Motor neuron (in vitro differentiated cells): ENCODE measurements around the gene PCDHB5. TPM values are rescaled to one million over a fixed set of nuclear protein-coding genes. Genes with fewer than 3 reads are reported as not detected.
A peak's percentile ranks its signal among the peaks of the same experiment; 100 is the strongest.
"Not testable (repeated sequence)": the region's sequence is repeated elsewhere in the genome, so short reads cannot be mapped to it uniquely, and the experiment has no call there.

Experiments
- ATAC-seq, 8 experiments: fragments of 200-7000 bp; cut with Tn5 transposase; replicated peaks in 6 of 8; 2 replicates each; pipeline ENCODE4 v1.8.0; 2021; ENCODE audit warnings: mild to moderate bottlenecking in 8 of 8, moderate library complexity in 8 of 8
- H3K27ac ChIP-seq, 2 donors: fragments of 250-450 bp; sonication (Bioruptor Pico); 2 replicates each; pipeline ENCODE4 v1.9.0; 2021; ENCODE audit warnings: antibody characterized with exemption in 2 of 2, mild to moderate bottlenecking in 2 of 2, moderate library complexity in 1 of 2
- H3K4me1 ChIP-seq, 2 donors: fragments of 250-450 bp; sonication (Bioruptor Pico); replicated peaks in 1 of 2; 2 replicates each; pipeline ENCODE4 v1.6.1; 2021; ENCODE audit warnings: antibody characterized with exemption in 2 of 2, mild to moderate bottlenecking in 2 of 2, moderate library complexity in 1 of 2
- H3K4me3 ChIP-seq, 5 donors: fragments of 250-450 bp; sonication (Bioruptor Pico); 2 replicates each; pipeline ENCODE4 v1.9.0; 2021; ENCODE audit warnings: antibody characterized with exemption in 5 of 5, mild to moderate bottlenecking in 5 of 5, moderate library complexity in 4 of 5
- WGBS, 10 experiments: fragments of 450-650 bp; shearing (Covaris generic); methylation state at CpG; one replicate each; pipeline ENCODE4 v1.0.0; 2022; 5-methylcytosine and 5-hydroxymethylcytosine counted together
- in situ Hi-C, 9 experiments: fragments of 400-800 bp; cut with MboI; loops; one replicate each; pipeline ENCODE4 v1.15.0; 2021; ENCODE audit warnings: low sequenced_read_pairs in 9 of 9, low pct_unique_long_range_greater_than_20kb in 2 of 9; ENCODE audit not compliant: unreplicated experiment in 9 of 9
- total RNA-seq, 8 experiments: library from RNA; unstranded; fragments of 300-600 nt; gene quantifications; 2 replicates each; pipeline versions ENCODE4 v1.2.3 to v1.2.4, GENCODE V29; 2022

The PCDHB5 gene
- total RNA-seq, 8 experiments from 2014 or later: 0.27 to 51.6 (median 8.5) TPM; not detected in 1

DNA sequence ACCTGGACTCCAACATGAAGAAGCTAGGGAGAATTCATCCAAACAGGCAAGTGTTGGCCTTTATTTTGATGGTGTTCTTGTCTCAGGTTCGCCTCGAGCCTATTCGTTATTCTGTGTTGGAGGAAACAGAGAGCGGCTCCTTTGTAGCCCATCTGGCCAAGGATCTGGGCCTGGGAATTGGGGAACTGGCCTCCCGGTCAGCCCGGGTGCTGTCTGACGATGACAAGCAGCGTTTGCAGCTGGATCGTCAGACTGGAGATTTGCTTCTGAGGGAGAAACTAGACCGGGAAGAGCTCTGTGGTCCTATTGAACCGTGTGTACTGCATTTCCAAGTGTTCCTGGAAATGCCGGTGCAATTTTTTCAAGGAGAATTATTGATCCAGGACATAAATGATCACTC lies 13.0 kb upstream of the PCDHB5 start:
- Histone ChIP-seq H3K4me1 (no peaks in the 10 kb centered on the region), H3K27ac (no peak overlapping the region), H3K4me3 (peak overlapping the region in 3 of 5 donors; percentile 16 to 22 (median 19))
- in situ Hi-C loops: no loop called here
- 0 to 100% (median 69%) methylated on average over 1 to 10 of the region's 12 CpGs; no CpG with 5 or more reads in 2 of the 10 experiments for WGBS, 10 experiments
- ATAC-seq: no peak

GRCh38 chr5:141123396-141124135 lies 11.4 kb upstream of the PCDHB5 start:
- H3K27ac ChIP-seq, ATAC-seq, H3K4me1 ChIP-seq, in situ Hi-C loops, H3K4me3 ChIP-seq: not testable (repeated sequence)
- no CpG with 5 or more reads among the region's 73 CpGs for WGBS, 10 experiments

DNA sequence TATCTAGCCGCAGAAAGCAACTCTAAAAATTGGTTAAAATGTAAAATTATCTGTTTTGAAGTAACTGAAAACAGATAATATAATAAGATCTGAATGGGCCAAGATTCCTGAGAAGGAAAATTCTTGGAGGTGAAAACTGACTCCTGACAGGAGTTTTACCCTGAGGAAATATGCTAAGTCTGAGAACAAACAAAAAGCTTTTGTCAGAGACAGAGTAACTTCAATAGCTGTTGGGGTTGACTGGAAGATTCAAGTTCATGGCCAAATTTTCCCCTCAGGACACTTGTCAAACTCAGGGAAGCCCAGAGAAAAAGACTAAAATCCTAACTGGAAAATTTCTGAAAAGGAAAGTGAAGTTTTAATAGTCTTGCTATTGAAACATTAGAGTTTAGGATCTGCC lies 7.7 kb upstream of the PCDHB5 start:
- no peak overlapping the region for H3K4me3 ChIP-seq
- no peaks in the 10 kb centered on the region for H3K4me1 ChIP-seq
- ATAC-seq: no peak
- in situ Hi-C loops: no loop called here
- H3K27ac ChIP-seq: no peak overlapping the region
- WGBS, 10 experiments: 0 to 100% (median 80%) methylated on average over 1 of the region's 1 CpG; no CpG with 5 or more reads in 3 of the 10 experiments

DNA sequence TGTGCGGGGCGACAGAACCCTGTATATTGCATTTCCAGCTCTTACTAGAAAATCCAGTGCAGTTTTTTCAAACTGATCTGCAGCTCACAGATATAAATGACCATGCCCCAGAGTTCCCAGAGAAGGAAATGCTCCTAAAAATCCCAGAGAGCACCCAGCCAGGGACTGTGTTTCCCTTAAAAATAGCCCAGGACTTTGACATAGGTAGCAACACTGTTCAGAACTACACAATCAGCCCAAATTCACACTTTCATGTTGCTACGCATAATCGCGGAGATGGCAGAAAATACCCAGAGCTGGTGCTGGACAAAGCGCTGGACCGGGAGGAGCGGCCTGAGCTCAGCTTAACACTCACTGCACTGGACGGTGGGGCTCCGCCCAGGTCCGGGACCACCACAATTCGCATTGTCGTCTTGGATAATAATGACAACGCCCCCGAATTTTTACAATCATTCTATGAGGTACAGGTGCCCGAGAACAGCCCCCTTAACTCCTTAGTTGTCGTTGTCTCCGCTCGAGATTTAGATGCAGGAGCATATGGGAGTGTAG lies 786 bp downstream of the PCDHB5 start:
- H3K27ac ChIP-seq: peak overlapping the region in 1 of 2 donors; percentile 80
- in situ Hi-C loops: no loop called here
- H3K4me1 ChIP-seq: no peaks in the 10 kb centered on the region
- ATAC-seq: peak in 1 of 8 experiments; percentile 70
- peak overlapping the region in 3 of 5 donors; percentile 33 to 66 (median 43) for H3K4me3 ChIP-seq
- 0 to 97% (median 47%) methylated on average over 1 to 14 of the region's 19 CpGs; no CpG with 5 or more reads in 1 of the 10 experiments for WGBS, 10 experiments

GRCh38 chr5:141137346-141137745 lies 2.3 kb downstream of the PCDHB5 start:
- H3K4me1 ChIP-seq, H3K4me3 ChIP-seq, H3K27ac ChIP-seq, in situ Hi-C loops, ATAC-seq: not testable (repeated sequence)
- 25 to 80% (median 31%) methylated on average over 1 to 4 of the region's 34 CpGs; no CpG with 5 or more reads in 7 of the 10 experiments for WGBS, 10 experiments

DNA sequence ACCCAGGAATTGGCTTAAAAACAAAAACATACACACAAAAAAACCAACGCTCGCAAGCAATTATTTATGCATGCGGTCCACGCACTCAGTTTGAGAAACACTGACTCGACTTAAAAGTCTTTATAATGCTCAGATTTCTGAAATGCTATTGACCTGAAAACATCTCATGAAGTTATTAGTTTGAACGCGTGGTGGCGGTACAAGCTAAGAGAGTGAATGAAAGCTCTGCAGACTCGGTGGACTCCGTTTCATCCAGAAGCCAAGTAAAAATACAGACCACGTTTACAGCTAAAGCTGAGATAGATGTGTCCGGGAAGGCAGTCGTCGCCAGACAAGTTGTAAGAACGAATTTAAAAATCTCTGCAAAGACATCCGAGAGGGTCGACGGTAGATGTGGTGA lies 14.8 kb downstream of the PCDHB5 start, which contains the start of gene PCDHB6:
TSS of gene PCDHB6 (plus strand) at position 246 of the 400 bp plus-strand sequence. CDS start 201 bp downstream, outside the sequence.
- H3K27ac ChIP-seq: no peak within 1 kb of the TSS
- peak in 4 of 8 experiments; percentile 45 to 94 (median 70) for ATAC-seq
- peak within 1 kb of the TSS in 3 of 5 donors; percentile 4 to 34 (median 21) for H3K4me3 ChIP-seq
- in situ Hi-C loops: loop anchor here in 1 of 9 experiments (25.0 kb wide), 1 partner anchor 112 kb away; no protein-coding TSS in a partner anchor
- H3K4me1 ChIP-seq: no peaks in the 10 kb centered on the region
- WGBS, 10 experiments: 0 to 88% (median 6%) methylated on average over 1 to 18 of the region's 18 CpGs

GRCh38 chr5:141150224-141150992 lies 15.4 kb downstream of the PCDHB5 start:
- WGBS, 10 experiments: 5 to 96% (median 29%) methylated on average over 2 to 24 of the region's 33 CpGs
- Histone ChIP-seq H3K27ac (no peak overlapping the region), H3K4me3 (peak overlapping the region in 3 of 5 donors; percentile 4 to 34 (median 21)), H3K4me1 (no peaks in the 10 kb centered on the region)
- in situ Hi-C loops: loop anchor here in 1 of 9 experiments (25.0 kb wide), 1 partner anchor 112 kb away; no protein-coding TSS in a partner anchor
- ATAC-seq: peak in 3 of 8 experiments; percentile 46 to 53 (median 52)

- in situ Hi-C loops: loop anchor here in 1 of 9 experiments (25.0 kb wide), 1 partner anchor 111 kb away; no protein-coding TSS in a partner anchor
- no peak for ATAC-seq
- H3K4me1 ChIP-seq: no peaks in the 10 kb centered on the region
- WGBS, 10 experiments: 0 to 73% (median 8%) methylated on average over 1 to 13 of the region's 13 CpGs; no CpG with 5 or more reads in 3 of the 10 experiments
- H3K4me3 ChIP-seq: peak overlapping the region in 3 of 5 donors; percentile 4 to 34 (median 21)
- H3K27ac ChIP-seq: no peak overlapping the region
Measured at GRCh38 chr5:141150993-141151325, 16.0 kb downstream of the PCDHB5 start.

DNA sequence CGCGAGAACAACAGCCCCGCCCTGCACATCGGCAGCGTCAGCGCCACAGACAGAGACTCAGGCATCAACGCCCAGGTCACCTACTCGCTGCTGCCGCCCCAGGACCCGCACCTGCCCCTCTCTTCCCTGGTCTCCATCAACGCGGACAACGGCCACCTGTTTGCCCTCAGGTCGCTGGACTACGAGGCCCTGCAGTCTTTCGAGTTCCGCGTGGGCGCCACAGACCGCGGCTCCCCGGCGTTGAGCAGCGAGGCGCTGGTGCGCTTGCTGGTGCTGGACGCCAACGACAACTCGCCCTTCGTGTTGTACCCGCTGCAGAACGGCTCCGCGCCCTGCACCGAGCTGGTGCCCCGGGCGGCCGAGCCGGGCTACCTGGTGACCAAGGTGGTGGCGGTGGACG lies 16.6 kb downstream of the PCDHB5 start:
- in situ Hi-C loops: loop anchor here in 1 of 9 experiments (25.0 kb wide), 1 partner anchor 111 kb away; no protein-coding TSS in a partner anchor
- WGBS, 10 experiments: 90% methylated on average over 16 of the region's 41 CpGs; no CpG with 5 or more reads in 9 of the 10 experiments
- H3K27ac ChIP-seq, H3K4me1 ChIP-seq, ATAC-seq: not testable (repeated sequence)
- peak overlapping the region in 1 of 5 donors; percentile 34 for H3K4me3 ChIP-seq

GRCh38 chr5:141152096-141152495 lies 17.1 kb downstream of the PCDHB5 start:
- WGBS, 10 experiments: 0 to 90% (median 73%) methylated on average over 1 to 2 of the region's 36 CpGs; no CpG with 5 or more reads in 7 of the 10 experiments
- H3K4me3 ChIP-seq: peak overlapping the region in 1 of 5 donors; percentile 14
- in situ Hi-C loops: loop anchor here in 1 of 9 experiments (25.0 kb wide), 1 partner anchor 110 kb away; no protein-coding TSS in a partner anchor
- H3K4me1 ChIP-seq, H3K27ac ChIP-seq, ATAC-seq: not testable (repeated sequence)

DNA sequence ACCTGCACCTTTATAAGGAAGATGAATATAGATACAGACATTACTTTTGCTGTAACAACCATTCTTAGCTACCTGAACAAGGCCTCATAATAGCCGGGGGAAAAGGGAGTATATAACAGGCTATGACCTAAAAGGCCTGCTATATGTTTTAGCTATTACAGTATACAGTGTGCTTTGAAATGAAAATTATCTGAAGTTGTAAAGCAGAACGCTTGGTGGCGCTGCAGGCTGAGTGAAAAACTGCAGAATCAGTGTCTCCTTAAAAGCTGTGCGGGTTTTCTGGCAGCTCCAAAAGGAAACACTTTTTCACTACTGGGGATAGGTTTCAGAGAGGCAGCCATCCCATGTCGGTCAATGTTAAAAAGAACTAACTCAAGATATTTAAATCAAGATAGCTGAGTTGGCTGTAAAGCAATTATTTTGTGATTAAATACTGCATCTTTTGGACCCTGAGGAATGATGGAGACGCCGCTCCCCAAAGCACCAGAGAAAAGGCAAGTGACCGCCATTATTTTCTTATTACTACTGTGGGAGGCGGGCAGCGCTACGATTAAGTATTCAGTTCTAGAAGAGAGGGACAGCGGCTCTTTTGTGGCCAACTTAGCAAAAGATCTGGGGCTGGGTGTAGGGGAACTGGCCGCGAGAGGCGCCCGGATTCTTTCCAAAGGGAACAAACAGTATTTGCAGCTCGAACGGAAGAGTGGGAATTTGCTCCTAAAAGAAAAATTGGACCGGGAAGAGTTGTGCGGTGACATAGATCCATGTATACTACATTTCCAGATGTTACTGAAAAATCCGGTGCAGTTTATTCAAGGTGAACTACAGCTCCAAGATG lies 20.8 kb downstream of the PCDHB5 start:
- Histone ChIP-seq H3K4me1 (no peaks in the 10 kb centered on the region), H3K4me3 (peak overlapping the region in 3 of 5 donors; percentile 16 to 30 (median 25)), H3K27ac (no peak overlapping the region)
- 0 to 100% (median 36%) methylated on average over 1 to 21 of the region's 21 CpGs for WGBS, 10 experiments
- ATAC-seq: peak in 3 of 8 experiments; percentile 16 to 40 (median 18)
- in situ Hi-C loops: loop anchor here in 1 of 9 experiments (25.0 kb wide), 1 partner anchor 107 kb away; no protein-coding TSS in a partner anchor

- not testable (repeated sequence) for H3K27ac ChIP-seq, ATAC-seq, H3K4me3 ChIP-seq, H3K4me1 ChIP-seq
- in situ Hi-C loops: loop anchor here in 1 of 9 experiments (25.0 kb wide), 1 partner anchor 105 kb away; no protein-coding TSS in a partner anchor
- WGBS, 10 experiments: 60% methylated on average over 3 of the region's 38 CpGs; no CpG with 5 or more reads in 9 of the 10 experiments
Measured at GRCh38 chr5:141157356-141157755, 22.4 kb downstream of the PCDHB5 start.
